ENCODE measurements around the gene MBOAT7. TPM values are rescaled to one million over a fixed set of nuclear protein-coding genes. Genes with fewer than 3 reads are reported as not detected.

The MBOAT7 gene, protein sequence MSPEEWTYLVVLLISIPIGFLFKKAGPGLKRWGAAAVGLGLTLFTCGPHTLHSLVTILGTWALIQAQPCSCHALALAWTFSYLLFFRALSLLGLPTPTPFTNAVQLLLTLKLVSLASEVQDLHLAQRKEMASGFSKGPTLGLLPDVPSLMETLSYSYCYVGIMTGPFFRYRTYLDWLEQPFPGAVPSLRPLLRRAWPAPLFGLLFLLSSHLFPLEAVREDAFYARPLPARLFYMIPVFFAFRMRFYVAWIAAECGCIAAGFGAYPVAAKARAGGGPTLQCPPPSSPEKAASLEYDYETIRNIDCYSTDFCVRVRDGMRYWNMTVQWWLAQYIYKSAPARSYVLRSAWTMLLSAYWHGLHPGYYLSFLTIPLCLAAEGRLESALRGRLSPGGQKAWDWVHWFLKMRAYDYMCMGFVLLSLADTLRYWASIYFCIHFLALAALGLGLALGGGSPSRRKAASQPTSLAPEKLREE
- 49.6 TPM for total RNA-seq

GRCh38 chr19:54189145-54189734 lies at the start of gene MBOAT7:
TSS of gene MBOAT7 (minus strand) at chr19:54189580. CDS start at chr19:54188508, 1,072 bp downstream.

GRCh38 chr19:54222474-54223276 lies 33.3 kb upstream of the MBOAT7 start, which contains the start of gene LILRB3:
TSS of gene LILRB3 (minus strand) at chr19:54223007. CDS start at chr19:54222976, 31 bp downstream.

DNA sequence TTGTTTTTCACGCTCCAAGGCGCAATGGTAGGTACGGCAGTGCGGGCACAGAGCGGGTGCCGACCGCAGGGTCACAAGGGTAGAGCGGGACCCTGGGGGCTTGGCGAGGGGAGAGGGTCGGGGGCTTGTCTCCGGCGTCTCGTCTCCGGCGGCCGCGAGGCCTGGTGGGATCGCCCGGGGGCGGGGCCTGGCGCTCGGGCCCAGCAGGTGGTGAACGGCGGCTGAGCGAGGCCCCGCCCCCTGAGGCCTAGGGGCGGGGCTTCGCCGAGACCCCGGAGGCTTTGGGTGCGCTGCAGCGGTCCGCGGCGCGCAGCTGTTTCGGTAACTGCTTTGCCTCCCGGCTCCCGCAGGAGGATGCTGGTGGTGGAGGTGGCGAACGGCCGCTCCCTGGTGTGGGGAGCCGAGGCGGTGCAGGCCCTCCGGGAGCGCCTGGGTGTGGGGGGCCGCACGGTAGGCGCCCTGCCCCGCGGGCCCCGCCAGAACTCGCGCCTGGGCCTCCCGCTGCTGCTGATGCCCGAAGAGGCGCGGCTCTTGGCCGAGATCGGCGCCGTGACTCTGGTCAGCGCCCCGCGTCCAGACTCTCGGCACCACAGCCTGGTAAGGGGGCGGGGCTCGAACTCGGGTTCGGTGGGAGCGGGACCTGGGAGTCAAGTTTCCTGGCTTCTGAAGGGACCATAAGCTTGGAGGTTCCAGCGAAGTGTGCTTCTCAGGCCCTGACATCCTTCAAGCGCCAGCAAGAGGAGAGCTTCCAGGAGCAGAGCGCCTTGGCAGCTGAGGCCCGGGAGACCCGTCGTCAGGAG lies 1.8 kb upstream of the MBOAT7 start, which contains the start of gene TSEN34:
TSS of gene TSEN34 (plus strand) at position 298 of the 800 bp plus-strand sequence. CDS start at position 355, 57 bp downstream.

GRCh38 chr19:54172471-54173358 lies 16.7 kb downstream of the MBOAT7 start, which contains the start of gene TMC4:
TSS of gene TMC4 (minus strand) at chr19:54173160. CDS start at chr19:54173117, 43 bp downstream.

GRCh38 chr19:54159352-54160181 lies 29.8 kb downstream of the MBOAT7 start, which contains the start of gene LENG1:
TSS of gene LENG1 (minus strand) at chr19:54159721. CDS start at chr19:54159695, 26 bp downstream.

GRCh38 chr19:54137699-54138488 lies 51.5 kb downstream of the MBOAT7 start, which contains the start of gene CNOT3:
TSS of gene CNOT3 (plus strand) at chr19:54137762. CDS start at chr19:54142979, 5,217 bp downstream.

Other genes with a start within 250 kb of the MBOAT7 start
- gene CACNG8, start 226.6 kb downstream of the MBOAT7 start, total RNA-seq, result 7.4 TPM
- 0.92 TPM for gene CACNG6, start 197.9 kb downstream of the MBOAT7 start, total RNA-seq
- 0.23 TPM for gene VSTM1, start 125.7 kb downstream of the MBOAT7 start, total RNA-seq
- gene TARM1, start 108.2 kb downstream of the MBOAT7 start, total RNA-seq, result not detected
- 0.46 TPM for gene OSCAR, start 88.8 kb downstream of the MBOAT7 start, total RNA-seq
- 13.1 TPM for gene NDUFA3, start 86.7 kb downstream of the MBOAT7 start, total RNA-seq
- gene TFPT, start 73.9 kb downstream of the MBOAT7 start, total RNA-seq, result 11.5 TPM
- 31.6 TPM for gene PRPF31, start 73.8 kb downstream of the MBOAT7 start, total RNA-seq
- 6.0 TPM for gene CNOT3, start 51.8 kb downstream of the MBOAT7 start, total RNA-seq
- 5.3 TPM for gene LENG1, start 29.9 kb downstream of the MBOAT7 start, total RNA-seq
- gene TMC4, start 16.4 kb downstream of the MBOAT7 start, total RNA-seq, result 0.46 TPM
- 30.2 TPM for gene TSEN34, start 1.7 kb upstream of the MBOAT7 start, total RNA-seq
- gene RPS9, start 11.3 kb upstream of the MBOAT7 start, total RNA-seq, result 1,605 TPM
- gene LILRB3, start 33.4 kb upstream of the MBOAT7 start, total RNA-seq, result 0.92 TPM
- 0.23 TPM for gene LILRA6, start 53.2 kb upstream of the MBOAT7 start, total RNA-seq
- gene LILRB5, start 67.7 kb upstream of the MBOAT7 start, total RNA-seq, result 0.23 TPM
- gene LILRB2, start 91.5 kb upstream of the MBOAT7 start, total RNA-seq, result 0.46 TPM
- 0.92 TPM for gene LILRA5, start 123.6 kb upstream of the MBOAT7 start, total RNA-seq
- 0.23 TPM for gene LILRA4, start 149.6 kb upstream of the MBOAT7 start, total RNA-seq
- gene LAIR1, start 175.4 kb upstream of the MBOAT7 start, total RNA-seq, result 2.8 TPM
- gene TTYH1, start 225.9 kb upstream of the MBOAT7 start, total RNA-seq, result 191 TPM

All from diencephalon (tissue), 1 donor.